Uterus (tissue), 4 donors: ENCODE measurements around the gene KRTAP10-8. TPM values are rescaled to one million over a fixed set of nuclear protein-coding genes. Genes with fewer than 3 reads are reported as not detected.

ENCODE experiments used
- DNase-seq, 2 donors: peaks; one replicate each; pipeline ENCODE4 v3.0.0-alpha.2; 2019 to 2020
- H3K27ac ChIP-seq, 2 donors: fragments of 200-600 bp; sonication (generic); 1 replicate in 1 of 2; 2 replicates in 1 of 2; pipeline ENCODE4 v1.5.1; 2016 to 2018
- H3K27me3 ChIP-seq, 2 donors: fragments of 200-600 bp; sonication (generic); one replicate each; pipeline ENCODE4 v1.5.1; 2018 to 2019; ENCODE audit warnings: control low read depth in 1 of 2
- H3K36me3 ChIP-seq, 2 donors: fragments of 200-600 bp; sonication (generic); one replicate each; pipeline ENCODE4 v1.5.1; 2019; ENCODE audit warnings: control low read depth in 1 of 2
- H3K4me1 ChIP-seq, 2 donors: fragments of 200-600 bp; sonication (generic); one replicate each; pipeline ENCODE4 v1.5.1; 2018 to 2019; ENCODE audit warnings: control low read depth in 1 of 2
- H3K4me3 ChIP-seq, 2 donors: fragments of 200-600 bp; sonication (generic); 1 replicate in 1 of 2; 2 replicates in 1 of 2; pipeline ENCODE4 v1.5.1; 2018 to 2019; ENCODE audit warnings: mild to moderate bottlenecking in 1 of 2
- H3K9me3 ChIP-seq, 2 donors: fragments of 200-600 bp; sonication (generic); one replicate each; pipeline ENCODE4 v1.5.1; 2019; ENCODE audit warnings: control low read depth in 1 of 2
- CTCF ChIP-seq, 4 experiments: fragments of 200-600 bp in 2 of 4; fragments of 450-650 bp in 2 of 4; sonication (generic) in 2 of 4; IDR thresholded peaks; one replicate each; pipeline ENCODE4 v1.5.1; 2016 to 2019; ENCODE audit warnings: antibody characterized with exemption in 4 of 4, mild to moderate bottlenecking in 2 of 4, moderate library complexity in 1 of 4
- POLR2A ChIP-seq, 2 donors: fragments of 450-650 bp; IDR thresholded peaks; one replicate each; pipeline ENCODE4 v1.6.1; 2016; ENCODE audit warnings: antibody characterized with exemption in 2 of 2, mild to moderate bottlenecking in 1 of 2, moderate library complexity in 1 of 2
- intact Hi-C: fragments of 100-400 bp; cut with DNase I; formaldehyde crosslinking; loops from one replicate; pipeline ENCODE4 v1.15.1; 2023; ENCODE audit warnings: low total_unique reads
- total RNA-seq, 4 donors: library from RNA; depleted of rRNA in 3 of 4; stranded (reverse); fragments of >200 nt in 3 of 4; gene quantifications; one replicate each; pipeline versions ENCODE4 v1.1.0 to v1.2.4, GENCODE V29; 2014 to 2023
- donor health status: DM: yes; HTN: yes; CAD: no.

Gene KRTAP10-8
- total RNA-seq, 4 donors from 2014 or later = not detected

DNA sequence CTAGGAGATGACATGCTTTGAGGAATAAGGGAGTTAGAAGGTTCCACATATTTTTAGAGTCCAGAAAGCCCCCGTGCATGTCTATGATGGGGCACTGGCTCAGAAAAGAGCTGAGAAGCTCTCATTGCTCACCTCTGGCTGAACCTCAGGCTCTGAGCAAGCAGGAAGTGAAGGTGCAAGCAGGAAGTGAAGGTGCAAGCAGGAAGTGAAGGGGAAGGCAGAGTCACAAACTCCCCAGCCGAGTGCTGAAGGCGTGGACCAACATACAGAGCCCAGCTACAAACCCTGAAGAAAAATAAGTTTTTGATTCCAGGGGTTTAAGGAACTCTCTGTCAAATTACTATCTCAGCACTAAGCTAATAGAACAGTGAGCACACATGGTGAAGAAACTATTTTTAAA lies 7.0 kb downstream of the KRTAP10-8 start:
- Histone ChIP-seq H3K27ac (no peak overlapping the region), H3K36me3 (no peaks in the 10 kb centered on the region), H3K4me3 (no peak overlapping the region), H3K9me3 (no peaks in the 10 kb centered on the region), H3K27me3 (no peaks in the 10 kb centered on the region), H3K4me1 (no peaks in the 10 kb centered on the region)
- no peak for TF ChIP-seq POLR2A (IDR thresholded peaks at IDR 0.05)
- TF ChIP-seq CTCF (IDR thresholded peaks at IDR 0.05) = no peak
- intact Hi-C loops = no loop called here
- no peak for DNase-seq

DNA sequence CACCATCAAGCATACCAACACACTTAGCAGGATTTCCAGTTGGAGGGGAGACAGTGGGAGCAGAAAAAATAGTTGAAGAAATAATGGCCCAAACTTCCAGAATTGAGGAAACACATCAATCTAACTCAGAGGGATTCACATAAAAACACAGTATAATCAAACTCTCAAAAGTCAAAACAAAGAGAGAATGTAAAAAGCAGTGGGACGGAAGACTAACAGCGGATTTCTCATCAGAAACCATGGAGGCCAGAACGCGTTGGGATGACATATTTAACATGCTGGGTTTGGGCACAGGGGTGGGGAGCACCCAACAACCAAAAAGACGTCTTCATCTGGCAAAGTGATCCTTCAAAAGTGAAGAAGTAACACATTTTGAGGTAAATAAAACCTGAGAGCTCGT lies 8.0 kb downstream of the KRTAP10-8 start:
- Histone ChIP-seq H3K36me3 (no peaks in the 10 kb centered on the region), H3K4me3 (no peak overlapping the region), H3K4me1 (no peaks in the 10 kb centered on the region), H3K27ac (no peak overlapping the region), H3K9me3 (no peaks in the 10 kb centered on the region), H3K27me3 (no peaks in the 10 kb centered on the region)
- intact Hi-C loops = no loop called here
- no peak for DNase-seq
- TF ChIP-seq CTCF (IDR thresholded peaks at IDR 0.05) = no peak
- TF ChIP-seq POLR2A (IDR thresholded peaks at IDR 0.05) = no peak

DNA sequence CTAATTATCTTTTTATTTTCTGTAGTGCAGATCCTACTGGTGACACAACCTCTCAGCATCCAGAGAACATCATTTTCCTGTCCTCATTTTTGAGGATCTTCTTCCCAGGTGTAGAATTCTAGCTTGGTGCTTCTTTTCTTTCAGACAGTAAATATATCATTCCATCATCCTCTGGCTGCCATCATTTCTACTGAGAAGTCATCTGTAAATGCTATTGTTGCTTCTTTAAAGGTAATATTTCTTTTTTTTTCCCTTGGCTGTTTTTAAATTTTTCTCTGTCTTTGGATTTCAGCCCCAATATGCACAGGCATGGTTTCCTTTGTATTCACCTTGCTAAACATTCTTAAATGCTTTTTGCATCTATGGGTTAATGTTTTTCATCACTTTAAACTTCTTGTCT lies 11.7 kb downstream of the KRTAP10-8 start:
- intact Hi-C loops = no loop called here
- Histone ChIP-seq H3K27me3 (no peaks in the 10 kb centered on the region), H3K4me1 (no peaks in the 10 kb centered on the region), H3K36me3 (no peaks in the 10 kb centered on the region), H3K9me3 (no peaks in the 10 kb centered on the region), H3K4me3 (no peak overlapping the region), H3K27ac (no peak overlapping the region)
- no peak for DNase-seq
- no peak for TF ChIP-seq POLR2A (IDR thresholded peaks at IDR 0.05)
- TF ChIP-seq CTCF (IDR thresholded peaks at IDR 0.05) = no peak

DNA sequence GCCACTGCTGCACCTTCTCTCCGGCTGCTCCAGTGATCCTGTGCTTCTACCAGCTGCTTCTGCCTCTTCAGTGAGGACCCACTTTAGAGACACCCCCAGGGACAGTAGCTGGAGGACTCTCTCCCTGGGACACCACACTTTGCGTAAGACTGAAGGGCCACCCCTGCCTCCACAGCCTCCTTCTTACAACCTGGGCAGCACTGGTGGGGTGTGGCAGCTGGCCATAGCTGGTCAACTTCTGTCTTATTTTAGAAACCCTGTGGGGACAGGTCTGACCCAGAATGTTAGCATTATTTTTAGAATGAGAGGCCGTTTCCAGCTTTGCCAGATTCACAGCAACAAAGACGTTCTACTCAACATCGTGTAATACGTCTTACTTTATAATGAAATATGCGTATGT lies 13.9 kb downstream of the KRTAP10-8 start:
- no peak overlapping the region for H3K4me3 ChIP-seq
- TF ChIP-seq POLR2A (IDR thresholded peaks at IDR 0.05) = no peak
- no peak for TF ChIP-seq CTCF (IDR thresholded peaks at IDR 0.05)
- intact Hi-C loops = no loop called here

GRCh38 chr21:44626262-44626661 lies 14.4 kb downstream of the KRTAP10-8 start:
- Histone ChIP-seq H3K36me3 (no peaks in the 10 kb centered on the region), H3K4me3 (no peak overlapping the region), H3K27ac (no peak overlapping the region), H3K4me1 (no peaks in the 10 kb centered on the region), H3K27me3 (no peaks in the 10 kb centered on the region), H3K9me3 (no peaks in the 10 kb centered on the region)
- no peak for TF ChIP-seq CTCF (IDR thresholded peaks at IDR 0.05)
- no peak for TF ChIP-seq POLR2A (IDR thresholded peaks at IDR 0.05)
- no peak for DNase-seq
- intact Hi-C loops = no loop called here

More for the DNA sequence above, 13.9 kb downstream of the KRTAP10-8 start:
- Histone ChIP-seq H3K4me1 (no peaks in the 10 kb centered on the region), H3K27me3 (no peaks in the 10 kb centered on the region), H3K9me3 (no peaks in the 10 kb centered on the region), H3K27ac (no peak overlapping the region), H3K36me3 (no peaks in the 10 kb centered on the region)
- DNase-seq = no peak
